HG03432 (cell line): ENCODE data around the gene FGB.

Source experiments
- ATAC-seq: cut with Tn5 transposase; IDR thresholded peaks from one replicate; pipeline ENCODE4 v1.9.1; 2021; ENCODE audit warnings: mild to moderate bottlenecking, moderate library complexity; ENCODE audit not compliant: unreplicated experiment

Gene FGB

GRCh38 chr4:154617820-154618317, 55.1 kb downstream of the FGB start:
- no peak for ATAC-seq

GRCh38 chr4:154618708-154619315, 56.0 kb downstream of the FGB start:
- peak; percentile 73 for ATAC-seq

GRCh38 chr4:154620111-154620510, 57.3 kb downstream of the FGB start:
- no peak for ATAC-seq
